DOHH2 (cell line): ENCODE data around the gene PIP4K2A.
A peak's percentile ranks its signal among the peaks of the same experiment; 100 is the strongest.

Experiments
- H3F3A ChIP-seq: fragments of 200-600 bp; sonication (generic), shearing (Covaris generic); 2 replicates; pipeline ENCODE4 v1.6.0; 2016; ENCODE audit warnings: antibody characterized with exemption, mild to moderate bottlenecking; ENCODE audit not compliant: control insufficient read depth, insufficient read depth
- H3K27ac ChIP-seq: fragments of 200-600 bp; sonication (generic); 2 replicates; pipeline ENCODE4 v1.5.1; 2014; ENCODE audit warnings: low read depth, mild to moderate bottlenecking, low read length, moderate library complexity
- H3K27me3 ChIP-seq: fragments of 200-600 bp; sonication (generic); 2 replicates; pipeline ENCODE4 v1.6.1; 2014; ENCODE audit warnings: mild to moderate bottlenecking, low read length, mixed read lengths; ENCODE audit not compliant: control insufficient read depth
- H3K36me3 ChIP-seq: fragments of 200-600 bp; sonication (generic); 2 replicates; pipeline ENCODE4 v1.6.1; 2014; ENCODE audit warnings: mild to moderate bottlenecking, low read length, moderate library complexity, mixed read lengths; ENCODE audit not compliant: control insufficient read depth
- H3K4me1 ChIP-seq: fragments of 200-600 bp; sonication (generic); 2 replicates; pipeline ENCODE4 v1.6.1; 2014; ENCODE audit warnings: mild to moderate bottlenecking, low read length, mixed read lengths; ENCODE audit not compliant: control insufficient read depth
- H3K4me2 ChIP-seq: fragments of 200-600 bp; sonication (generic); 2 replicates; pipeline ENCODE4 v1.6.0; 2014; ENCODE audit warnings: mild to moderate bottlenecking, low read length, moderate library complexity
- H3K4me3 ChIP-seq: fragments of 200-600 bp; sonication (generic); 2 replicates; pipeline ENCODE4 v1.5.1; 2014; ENCODE audit warnings: mild to moderate bottlenecking, low read length, mixed read lengths
- H3K79me2 ChIP-seq: fragments of 200-600 bp; sonication (generic); 2 replicates; pipeline ENCODE4 v1.6.1; 2014; ENCODE audit warnings: mild to moderate bottlenecking, low read length, mixed read lengths; ENCODE audit not compliant: control insufficient read depth
- H3K9me2 ChIP-seq: fragments of 200-600 bp; sonication (generic); replicated peaks from 2 replicates; pipeline ENCODE4 v1.6.1; 2014; ENCODE audit warnings: mild to moderate bottlenecking, low read length, mixed read lengths; ENCODE audit not compliant: control insufficient read depth
- H3K9me3 ChIP-seq: fragments of 200-600 bp; sonication (generic); 2 replicates; pipeline ENCODE4 v1.6.1; 2014; ENCODE audit warnings: antibody characterized with exemption, low read length, mixed read lengths; ENCODE audit not compliant: control insufficient read depth, insufficient read depth
- H4K20me1 ChIP-seq: fragments of 200-600 bp; sonication (generic); 2 replicates; pipeline ENCODE4 v1.6.0; 2014; ENCODE audit warnings: low read depth, mild to moderate bottlenecking, antibody characterized with exemption, low read length, moderate library complexity; ENCODE audit not compliant: control insufficient read depth, insufficient read depth
- EZH2phosphoT487 ChIP-seq: fragments of 200-600 bp; sonication (generic); IDR thresholded peaks from 2 replicates; pipeline ENCODE4 v1.6.1; 2017; ENCODE audit warnings: borderline replicate concordance, mild to moderate bottlenecking, antibody characterized with exemption, low read length, moderate library complexity, mixed read lengths
- TF ChIP-seq, protein P1 (sequence below): fragments of 200-600 bp; sonication (generic); IDR thresholded peaks from one replicate; pipeline ENCODE4 v1.5.1; 2014; ENCODE audit warnings: antibody characterized with exemption, mild to moderate bottlenecking, low read depth, low read length; ENCODE audit not compliant: poor library complexity, severe bottlenecking

PIP4K2A gene

GRCh38 chr10:22615101-22615500 is 99.3 kb downstream of the PIP4K2A start:
- Histone ChIP-seq H3K9me3 (no peaks in the 10 kb centered on the region), H3F3A (peaks cover 6% of the 10 kb centered on the region; the same call in 1 of the 2 replicates), H3K9me2 (no peaks in the 10 kb centered on the region), H3K27ac (peak overlapping the region; percentile 31; the same call in 1 of the 2 replicates), H3K27me3 (no peaks in the 10 kb centered on the region), H3K79me2 (peaks cover 89% of the 10 kb centered on the region), H4K20me1 (no peaks in the 10 kb centered on the region), H3K4me3 (peak overlapping the region; percentile 71), H3K4me1 (peaks cover 80% of the 10 kb centered on the region), H3K4me2 (peak overlapping the region; percentile 81), H3K36me3 (no peaks in the 10 kb centered on the region)
- TF ChIP-seq, protein P1, sequence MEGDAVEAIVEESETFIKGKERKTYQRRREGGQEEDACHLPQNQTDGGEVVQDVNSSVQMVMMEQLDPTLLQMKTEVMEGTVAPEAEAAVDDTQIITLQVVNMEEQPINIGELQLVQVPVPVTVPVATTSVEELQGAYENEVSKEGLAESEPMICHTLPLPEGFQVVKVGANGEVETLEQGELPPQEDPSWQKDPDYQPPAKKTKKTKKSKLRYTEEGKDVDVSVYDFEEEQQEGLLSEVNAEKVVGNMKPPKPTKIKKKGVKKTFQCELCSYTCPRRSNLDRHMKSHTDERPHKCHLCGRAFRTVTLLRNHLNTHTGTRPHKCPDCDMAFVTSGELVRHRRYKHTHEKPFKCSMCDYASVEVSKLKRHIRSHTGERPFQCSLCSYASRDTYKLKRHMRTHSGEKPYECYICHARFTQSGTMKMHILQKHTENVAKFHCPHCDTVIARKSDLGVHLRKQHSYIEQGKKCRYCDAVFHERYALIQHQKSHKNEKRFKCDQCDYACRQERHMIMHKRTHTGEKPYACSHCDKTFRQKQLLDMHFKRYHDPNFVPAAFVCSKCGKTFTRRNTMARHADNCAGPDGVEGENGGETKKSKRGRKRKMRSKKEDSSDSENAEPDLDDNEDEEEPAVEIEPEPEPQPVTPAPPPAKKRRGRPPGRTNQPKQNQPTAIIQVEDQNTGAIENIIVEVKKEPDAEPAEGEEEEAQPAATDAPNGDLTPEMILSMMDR: no peak
- no peak for TF ChIP-seq EZH2phosphoT487

GRCh38 chr10:22613011-22613410 is 101.4 kb downstream of the PIP4K2A start:
- H3K9me3 ChIP-seq: no peaks in the 10 kb centered on the region
- no peaks in the 10 kb centered on the region for H4K20me1 ChIP-seq
- peaks cover 72% of the 10 kb centered on the region for H3K79me2 ChIP-seq
- TF ChIP-seq, protein P1: no peak
- TF ChIP-seq EZH2phosphoT487: no peak
- no peak overlapping the region for H3K27ac ChIP-seq
- H3K27me3 ChIP-seq: no peaks in the 10 kb centered on the region
- peaks cover 10% of the 10 kb centered on the region for H3K36me3 ChIP-seq
- no peaks in the 10 kb centered on the region for H3F3A ChIP-seq
- no peak overlapping the region for H3K4me2 ChIP-seq
- no peak overlapping the region for H3K4me3 ChIP-seq
- H3K4me1 ChIP-seq: peaks cover 90% of the 10 kb centered on the region
- no peaks in the 10 kb centered on the region for H3K9me2 ChIP-seq

GRCh38 chr10:22612318-22612717 is 102.1 kb downstream of the PIP4K2A start:
- H3K27me3 ChIP-seq: no peaks in the 10 kb centered on the region
- TF ChIP-seq EZH2phosphoT487: no peak
- TF ChIP-seq, protein P1: no peak
- no peaks in the 10 kb centered on the region for H3K9me2 ChIP-seq
- peaks cover 65% of the 10 kb centered on the region for H3K79me2 ChIP-seq
- H3K27ac ChIP-seq: no peak overlapping the region
- H3K36me3 ChIP-seq: peaks cover 13% of the 10 kb centered on the region
- peak overlapping the region; percentile 49 for H3K4me2 ChIP-seq
- no peaks in the 10 kb centered on the region for H3K9me3 ChIP-seq
- H3K4me1 ChIP-seq: peaks cover 89% of the 10 kb centered on the region
- no peaks in the 10 kb centered on the region for H4K20me1 ChIP-seq
- H3F3A ChIP-seq: no peaks in the 10 kb centered on the region
- peak overlapping the region; percentile 33 for H3K4me3 ChIP-seq
